Astrocyte (in vitro differentiated cells and primary cell): Measurements from ENCODE around the gene C2orf15. TPM values are rescaled to one million over a fixed set of nuclear protein-coding genes. Genes with fewer than 3 reads are reported as not detected.

Source experiments
- DNase-seq: peaks from one replicate; pipeline ENCODE4 v3.0.0-alpha.2; 2010; ENCODE audit warnings: low read depth
- FAIRE-seq: peaks from 2 replicates; lab custom pipeline; 2011; peaks lifted over from hg19 to GRCh38; lab: Jason Lieb, UNC
- H2AFZ ChIP-seq: 2 replicates; pipeline ENCODE4 v1.6.0; 2012; ENCODE audit warnings: low read depth, low read length, inconsistent platforms
- H3K27ac ChIP-seq: 2 replicates; pipeline ENCODE4 v1.5.1; 2011; ENCODE audit warnings: low read depth, low read length, inconsistent platforms
- H3K27me3 ChIP-seq: 2 replicates; pipeline ENCODE4 v1.6.0; 2011; ENCODE audit warnings: low read length, inconsistent platforms; ENCODE audit not compliant: insufficient read depth
- H3K36me3 ChIP-seq: 2 replicates; pipeline ENCODE4 v1.5.1; 2011; ENCODE audit warnings: low read length, inconsistent platforms; ENCODE audit not compliant: insufficient read depth
- H3K4me1 ChIP-seq: 2 replicates; pipeline ENCODE4 v1.5.1; 2011; ENCODE audit warnings: low read length, inconsistent platforms; ENCODE audit not compliant: insufficient read depth
- H3K4me2 ChIP-seq: 2 replicates; pipeline ENCODE4 v1.6.0; 2012; ENCODE audit warnings: low read length, inconsistent platforms
- H3K4me3 ChIP-seq: 2 replicates; pipeline ENCODE4 v1.5.1; 2011; ENCODE audit warnings: low read depth, mild to moderate bottlenecking, low read length, inconsistent platforms; ENCODE audit not compliant: insufficient read depth
- H3K79me2 ChIP-seq: 2 replicates; pipeline ENCODE4 v1.6.0; 2012; ENCODE audit warnings: mild to moderate bottlenecking, low read length, inconsistent platforms; ENCODE audit not compliant: insufficient read depth
- H3K9ac ChIP-seq: 2 replicates; pipeline ENCODE4 v1.6.0; 2012; ENCODE audit warnings: mild to moderate bottlenecking, low read length, inconsistent platforms
- H3K9me3 ChIP-seq: 2 replicates; pipeline ENCODE4 v1.5.1; 2012; ENCODE audit warnings: low read depth, mild to moderate bottlenecking, low read length, inconsistent platforms; ENCODE audit not compliant: insufficient read depth
- H4K20me1 ChIP-seq: 2 replicates; pipeline ENCODE4 v1.6.0; 2012; ENCODE audit warnings: low read length, inconsistent platforms; ENCODE audit not compliant: insufficient read depth
- H3K27ac Mint-ChIP-seq: one replicate; pipeline ENCODE4 v1.8.0; 2021; ENCODE audit warnings: mild to moderate bottlenecking, mixed read lengths; ENCODE audit not compliant: unreplicated experiment
- H3K27me3 Mint-ChIP-seq: one replicate; pipeline ENCODE4 v1.8.0; 2021; ENCODE audit warnings: low read depth, mixed read lengths; ENCODE audit not compliant: unreplicated experiment
- H3K36me3 Mint-ChIP-seq: one replicate; pipeline ENCODE4 v1.8.0; 2021; ENCODE audit warnings: low read depth, mixed read lengths; ENCODE audit not compliant: unreplicated experiment
- H3K4me1 Mint-ChIP-seq: one replicate; pipeline ENCODE4 v1.8.0; 2021; ENCODE audit warnings: low read depth, mixed read lengths; ENCODE audit not compliant: unreplicated experiment
- H3K4me3 Mint-ChIP-seq: one replicate; pipeline ENCODE4 v1.8.0; 2021; ENCODE audit warnings: mild to moderate bottlenecking, moderate library complexity, mixed read lengths; ENCODE audit not compliant: unreplicated experiment
- H3K9me3 Mint-ChIP-seq: one replicate; pipeline ENCODE4 v1.8.0; 2021; ENCODE audit warnings: mild to moderate bottlenecking, mixed read lengths; ENCODE audit not compliant: unreplicated experiment
- EZH2 ChIP-seq: IDR thresholded peaks from 2 replicates; pipeline ENCODE4 v1.6.1; 2012; ENCODE audit warnings: mild to moderate bottlenecking, low read length, inconsistent platforms; ENCODE audit not compliant: insufficient read depth
- total RNA-seq: library from RNA; stranded (reverse); gene quantifications from 2 replicates; pipeline ENCODE4 v1.2.1, GENCODE V29; 2021
- TF ChIP-seq, protein P1 (sequence below): IDR thresholded peaks from 2 replicates; pipeline ENCODE4 v1.5.1; 2011; ENCODE audit warnings: low read depth, mild to moderate bottlenecking, inconsistent platforms, low read length, moderate library complexity; ENCODE audit not compliant: insufficient read depth

The C2orf15 gene
- total RNA-seq, 1 donor from 2014 or later = 0.59 TPM

DNA sequence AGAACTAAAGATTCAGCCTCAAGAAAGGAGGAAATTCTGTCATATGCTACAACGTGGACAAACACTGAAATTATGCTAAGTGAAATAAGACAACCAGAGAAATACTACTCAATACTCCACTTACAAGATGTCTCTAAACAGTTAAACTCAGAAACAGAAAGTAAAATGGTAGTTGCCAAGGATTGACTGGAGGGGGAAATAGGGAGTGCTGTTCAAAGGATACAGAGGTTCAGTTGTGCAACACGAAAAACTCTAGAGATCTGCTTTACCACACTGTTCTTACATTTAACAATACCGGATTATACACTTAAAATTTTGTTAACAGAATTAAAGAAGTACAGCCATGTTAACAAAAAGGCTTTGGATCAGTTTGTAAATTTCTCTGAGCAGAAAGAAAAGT, 39.8 kb upstream of the C2orf15 start:
- DNase-seq = no peak
- TF ChIP-seq EZH2 = no peak
- TF ChIP-seq, protein P1, sequence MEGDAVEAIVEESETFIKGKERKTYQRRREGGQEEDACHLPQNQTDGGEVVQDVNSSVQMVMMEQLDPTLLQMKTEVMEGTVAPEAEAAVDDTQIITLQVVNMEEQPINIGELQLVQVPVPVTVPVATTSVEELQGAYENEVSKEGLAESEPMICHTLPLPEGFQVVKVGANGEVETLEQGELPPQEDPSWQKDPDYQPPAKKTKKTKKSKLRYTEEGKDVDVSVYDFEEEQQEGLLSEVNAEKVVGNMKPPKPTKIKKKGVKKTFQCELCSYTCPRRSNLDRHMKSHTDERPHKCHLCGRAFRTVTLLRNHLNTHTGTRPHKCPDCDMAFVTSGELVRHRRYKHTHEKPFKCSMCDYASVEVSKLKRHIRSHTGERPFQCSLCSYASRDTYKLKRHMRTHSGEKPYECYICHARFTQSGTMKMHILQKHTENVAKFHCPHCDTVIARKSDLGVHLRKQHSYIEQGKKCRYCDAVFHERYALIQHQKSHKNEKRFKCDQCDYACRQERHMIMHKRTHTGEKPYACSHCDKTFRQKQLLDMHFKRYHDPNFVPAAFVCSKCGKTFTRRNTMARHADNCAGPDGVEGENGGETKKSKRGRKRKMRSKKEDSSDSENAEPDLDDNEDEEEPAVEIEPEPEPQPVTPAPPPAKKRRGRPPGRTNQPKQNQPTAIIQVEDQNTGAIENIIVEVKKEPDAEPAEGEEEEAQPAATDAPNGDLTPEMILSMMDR = no peak
- Mint-ChIP-seq H3K36me3 (no peaks in the 10 kb centered on the region), H3K27me3 (no peaks in the 10 kb centered on the region), H3K4me3 (no peak overlapping the region), H3K4me1 (no peaks in the 10 kb centered on the region), H3K27ac (no peak overlapping the region), H3K9me3 (no peaks in the 10 kb centered on the region)
- H3K36me3 ChIP-seq = no peaks in the 10 kb centered on the region
- no peak overlapping the region for H2AFZ ChIP-seq
- no peaks in the 10 kb centered on the region for H3K4me1 ChIP-seq
- no peaks in the 10 kb centered on the region for H3K79me2 ChIP-seq
- H3K9me3 ChIP-seq = no peaks in the 10 kb centered on the region
- no peak overlapping the region for H3K4me3 ChIP-seq
- no peak for FAIRE-seq
- no peak overlapping the region for H3K27ac ChIP-seq
- H4K20me1 ChIP-seq = no peaks in the 10 kb centered on the region
- H3K27me3 ChIP-seq = no peaks in the 10 kb centered on the region
- H3K9ac ChIP-seq = no peak overlapping the region
- no peak overlapping the region for H3K4me2 ChIP-seq

DNA sequence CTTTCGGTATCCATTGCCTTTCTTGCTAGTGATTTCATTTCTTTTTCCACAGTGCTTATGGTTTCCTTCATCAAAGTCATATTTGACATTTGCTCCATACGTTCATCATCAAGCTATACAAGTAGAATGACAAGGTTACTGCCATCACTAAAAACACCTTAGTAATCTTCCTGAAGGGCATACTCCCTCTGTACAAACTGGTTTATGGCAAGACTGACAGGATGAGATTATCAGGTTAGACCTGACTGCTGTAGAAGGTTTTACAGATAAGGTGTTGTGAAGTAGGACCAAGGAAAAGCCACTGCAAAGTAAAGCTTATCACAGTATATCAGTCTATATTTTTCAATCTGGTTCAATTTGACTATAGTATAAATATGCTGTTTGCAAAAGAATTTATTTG, 37.5 kb upstream of the C2orf15 start:
- no peak overlapping the region for H2AFZ ChIP-seq
- H3K9ac ChIP-seq = no peak overlapping the region
- no peaks in the 10 kb centered on the region for H3K79me2 ChIP-seq
- Mint-ChIP-seq H3K27me3 (no peaks in the 10 kb centered on the region), H3K4me1 (no peaks in the 10 kb centered on the region), H3K9me3 (no peaks in the 10 kb centered on the region), H3K4me3 (no peak overlapping the region), H3K36me3 (no peaks in the 10 kb centered on the region), H3K27ac (no peak overlapping the region)
- H4K20me1 ChIP-seq = no peaks in the 10 kb centered on the region
- DNase-seq (no peak), FAIRE-seq (no peak)
- no peaks in the 10 kb centered on the region for H3K4me1 ChIP-seq
- H3K27me3 ChIP-seq = no peaks in the 10 kb centered on the region
- TF ChIP-seq, protein P1 = no peak
- no peak for TF ChIP-seq EZH2
- no peaks in the 10 kb centered on the region for H3K36me3 ChIP-seq
- H3K9me3 ChIP-seq = no peaks in the 10 kb centered on the region
- no peak overlapping the region for H3K4me3 ChIP-seq
- H3K27ac ChIP-seq = no peak overlapping the region
- no peak overlapping the region for H3K4me2 ChIP-seq

DNA sequence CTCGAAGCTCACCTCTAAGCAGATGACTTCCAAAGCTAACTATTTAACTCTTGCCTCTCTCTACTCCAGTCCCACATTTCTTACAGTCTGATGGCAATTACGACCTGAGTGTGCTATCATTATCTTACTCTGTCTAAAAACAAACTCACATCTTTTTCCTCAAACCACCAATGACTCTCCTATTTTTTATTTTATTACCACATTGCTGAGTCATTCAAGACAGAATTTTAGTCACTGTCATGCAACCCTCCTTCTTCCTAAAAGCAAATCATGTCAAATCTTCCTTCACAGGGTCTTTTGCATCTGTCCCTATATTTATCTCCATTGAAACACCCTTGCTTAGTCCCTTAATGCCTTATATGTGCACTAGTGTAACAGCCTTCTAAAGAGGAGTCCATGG, 34.6 kb upstream of the C2orf15 start:
- no peak overlapping the region for H3K27ac Mint-ChIP-seq

More for the DNA sequence above, 34.6 kb upstream of the C2orf15 start:
- H3K27ac ChIP-seq = no peak overlapping the region
- no peaks in the 10 kb centered on the region for H3K9me3 ChIP-seq
- no peaks in the 10 kb centered on the region for H3K4me1 Mint-ChIP-seq
- H3K4me3 ChIP-seq = no peak overlapping the region
- H3K27me3 Mint-ChIP-seq = no peaks in the 10 kb centered on the region
- DNase-seq (no peak), FAIRE-seq (no peak)
- TF ChIP-seq, protein P1 = no peak
- no peak for TF ChIP-seq EZH2
- H2AFZ ChIP-seq = no peak overlapping the region
- no peaks in the 10 kb centered on the region for H3K9me3 Mint-ChIP-seq
- H3K27me3 ChIP-seq = no peaks in the 10 kb centered on the region
- H3K36me3 ChIP-seq = no peaks in the 10 kb centered on the region
- no peaks in the 10 kb centered on the region for H3K79me2 ChIP-seq
- H4K20me1 ChIP-seq = no peaks in the 10 kb centered on the region
- H3K36me3 Mint-ChIP-seq = no peaks in the 10 kb centered on the region
- H3K4me2 ChIP-seq = no peak overlapping the region
- H3K4me3 Mint-ChIP-seq = no peak overlapping the region
- no peaks in the 10 kb centered on the region for H3K4me1 ChIP-seq
- H3K9ac ChIP-seq = no peak overlapping the region
